AG04450 (cell line): Measurements from ENCODE around the gene RCC2. TPM values are rescaled to one million over a fixed set of nuclear protein-coding genes. Genes with fewer than 3 reads are reported as not detected.

Source experiments
- CTCF ChIA-PET: fragments of 300-600, 350-600 bp; formaldehyde crosslinking; extraction: SDS; loops from one replicate; lab custom pipeline; 2022; ENCODE audit warnings: antibody characterized with exemption, inconsistent platforms; lab: Charles Lee
- POLR2A ChIA-PET: fragments of 350-600 bp; formaldehyde crosslinking; extraction: SDS; loops from one replicate; lab custom pipeline; 2021; ENCODE audit warnings: antibody characterized with exemption, inconsistent platforms; lab: Yijun Ruan, JAX
- DNase-seq: peaks from one replicate; pipeline ENCODE4 v3.0.0-alpha.2; 2011; ENCODE audit warnings: low read depth, low spot score
- H3K27ac ChIP-seq: one replicate; pipeline ENCODE4 v1.5.1; 2012; ENCODE audit warnings: low read depth, low read length, control low read depth
- H3K27me3 ChIP-seq: one replicate; pipeline ENCODE4 v1.6.0; 2012; ENCODE audit warnings: low read length; ENCODE audit not compliant: control insufficient read depth, insufficient read depth
- H3K4me3 ChIP-seq: 2 replicates; pipeline ENCODE4 v1.5.1; 2011; ENCODE audit warnings: mild to moderate bottlenecking, low read depth, low read length, control low read depth
- H3K9me3 ChIP-seq: 2 replicates; pipeline ENCODE4 v1.5.1; 2012; ENCODE audit warnings: low read length; ENCODE audit not compliant: control insufficient read depth, insufficient read depth
- CTCF ChIP-seq: IDR thresholded peaks from 2 replicates; pipeline ENCODE4 v1.5.1; 2011; ENCODE audit warnings: low read depth, low read length, control low read depth, inconsistent platforms
- polyA plus RNA-seq: library from polyadenylated mRNA; depleted of rRNA; stranded (reverse); fragments of >200 nt; gene quantifications from 2 replicates; pipeline ENCODE4 v1.2.3, GENCODE V29; 2011

Gene RCC2
- polyA plus RNA-seq, 1 experiment: 43.3 TPM

DNA sequence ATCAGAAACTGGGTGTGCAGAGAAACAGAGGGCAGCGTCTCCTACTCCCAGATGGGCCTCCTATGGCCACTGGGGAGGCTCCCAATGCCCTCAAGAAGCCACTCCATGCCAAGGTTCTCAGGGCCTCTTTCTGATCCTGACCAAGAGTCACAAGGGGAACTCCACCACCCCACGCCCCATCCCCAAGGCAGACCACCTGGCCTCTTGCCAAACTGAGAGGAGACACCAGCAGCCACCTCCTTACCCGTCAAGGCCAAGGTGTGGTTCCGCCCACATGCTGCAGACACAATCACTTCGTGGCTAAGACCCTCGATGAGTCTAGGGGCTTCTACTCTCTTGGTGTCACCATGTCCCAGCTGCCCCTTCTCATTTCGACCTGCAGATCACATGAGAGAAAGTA, 17.0 kb downstream of the RCC2 start:
- no peak for TF ChIP-seq CTCF
- H3K27ac ChIP-seq: no peak overlapping the region
- no peak for DNase-seq
- ChIA-PET CTCF (no interaction called here), POLR2A (no interaction called here)
- H3K4me3 ChIP-seq: no peak overlapping the region
- H3K27me3 ChIP-seq: no peaks in the 10 kb centered on the region
- H3K9me3 ChIP-seq: no peaks in the 10 kb centered on the region

- Histone ChIP-seq H3K9me3 (no peaks in the 10 kb centered on the region), H3K4me3 (no peak overlapping the region), H3K27me3 (no peaks in the 10 kb centered on the region), H3K27ac (no peak overlapping the region)
- TF ChIP-seq CTCF: no peak
- DNase-seq: no peak
- ChIA-PET POLR2A (no interaction called here), CTCF (interaction anchor here (0.8 to 1.3 kb wide), 4 partner anchors 20 to 186 kb away, joined by 4 to 5 read pairs (median 4); no protein-coding TSS in a partner anchor)
These were observed 19.0 kb downstream of the RCC2 start for GRCh38 chr1:17420391-17420918.

- Histone ChIP-seq H3K27me3 (no peaks in the 10 kb centered on the region), H3K9me3 (no peaks in the 10 kb centered on the region), H3K4me3 (no peak overlapping the region), H3K27ac (no peak overlapping the region)
- POLR2A ChIA-PET: no interaction called here
- TF ChIP-seq CTCF: peak; percentile 99
- DNase-seq: no peak
- CTCF ChIA-PET: interaction anchor here (0.6 to 1.8 kb wide), 9 partner anchors 10 to 1156 kb away, joined by 3 to 9 read pairs (median 4); no protein-coding TSS in a partner anchor
These were observed 19.7 kb downstream of the RCC2 start for GRCh38 chr1:17419626-17420328.

- H3K9me3 ChIP-seq: no peaks in the 10 kb centered on the region
- H3K27me3 ChIP-seq: no peaks in the 10 kb centered on the region
- no peak for TF ChIP-seq CTCF
- POLR2A ChIA-PET: no interaction called here
- DNase-seq: no peak
- CTCF ChIA-PET: no interaction called here
- H3K4me3 ChIP-seq: no peak overlapping the region
- H3K27ac ChIP-seq: no peak overlapping the region
These were observed 23.1 kb downstream of the RCC2 start for GRCh38 chr1:17416389-17416788.

- CTCF ChIA-PET: interaction anchor here (0.7 to 1.5 kb wide), 3 partner anchors 7 to 1168 kb away, joined by 3 to 6 read pairs (median 5); no protein-coding TSS in a partner anchor
- POLR2A ChIA-PET: no interaction called here
- H3K4me3 ChIP-seq: no peak overlapping the region
- no peak for DNase-seq
- no peaks in the 10 kb centered on the region for H3K27me3 ChIP-seq
- no peaks in the 10 kb centered on the region for H3K9me3 ChIP-seq
- no peak for TF ChIP-seq CTCF
- no peak overlapping the region for H3K27ac ChIP-seq
These were observed 25.5 kb downstream of the RCC2 start for GRCh38 chr1:17414022-17414421.
